Activated naive CD8-positive, alpha-beta T cell treated with anti-CD3 and anti-CD28 coated beads, Interleukin-2, amount 50 U/mL, for 16 hours (primary cell): ENCODE data around the gene MYLK.
"Not testable (repeated sequence)": the region's sequence is repeated elsewhere in the genome, so short reads cannot be mapped to it uniquely, and the experiment has no call there.

Experiments used
- DNase-seq: peaks from one replicate; pipeline ENCODE4 v3.0.0-alpha.2; 2020; ENCODE audit warnings: low read depth, low spot score

MYLK gene

DNA sequence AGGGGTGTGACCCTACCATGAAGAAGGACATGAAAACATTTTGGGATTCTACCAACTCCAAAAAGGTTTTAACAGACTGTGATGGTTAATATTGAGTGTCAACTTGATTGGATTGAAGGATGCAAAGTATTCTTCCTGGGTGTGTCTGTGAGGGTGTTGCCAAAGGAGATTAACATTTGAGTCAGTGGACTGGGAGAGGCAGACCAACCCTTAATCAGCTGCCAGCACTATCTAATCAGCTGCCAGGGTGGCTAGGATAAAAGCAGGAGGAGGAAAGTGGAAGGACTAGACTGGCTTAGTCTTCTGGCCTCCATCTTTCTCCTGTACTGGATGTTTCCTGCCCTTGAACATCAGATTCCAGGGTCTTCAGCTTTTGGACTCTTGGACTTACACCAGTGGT lies 283.3 kb downstream of the MYLK start:
- DNase-seq = not testable (repeated sequence)

DNA sequence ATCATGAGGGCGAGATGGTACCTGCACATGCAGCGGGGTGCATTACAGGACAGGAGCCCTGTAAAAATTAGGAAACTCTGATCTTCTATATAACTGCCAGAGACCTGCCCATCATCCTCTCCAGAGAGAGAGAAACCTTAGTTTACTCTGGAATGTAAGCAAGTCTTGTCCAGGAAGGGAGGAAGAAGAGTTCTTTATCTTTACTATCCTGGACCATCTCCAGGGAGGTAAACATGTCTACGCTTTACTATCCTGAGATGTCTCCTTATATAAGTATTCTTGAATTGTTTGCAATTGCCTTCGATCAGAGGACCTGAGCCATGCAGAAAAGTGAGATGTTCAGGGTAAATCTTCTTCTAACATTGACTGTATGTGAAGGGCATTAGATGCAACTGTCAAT lies 286.6 kb downstream of the MYLK start:
- no peak for DNase-seq

DNA sequence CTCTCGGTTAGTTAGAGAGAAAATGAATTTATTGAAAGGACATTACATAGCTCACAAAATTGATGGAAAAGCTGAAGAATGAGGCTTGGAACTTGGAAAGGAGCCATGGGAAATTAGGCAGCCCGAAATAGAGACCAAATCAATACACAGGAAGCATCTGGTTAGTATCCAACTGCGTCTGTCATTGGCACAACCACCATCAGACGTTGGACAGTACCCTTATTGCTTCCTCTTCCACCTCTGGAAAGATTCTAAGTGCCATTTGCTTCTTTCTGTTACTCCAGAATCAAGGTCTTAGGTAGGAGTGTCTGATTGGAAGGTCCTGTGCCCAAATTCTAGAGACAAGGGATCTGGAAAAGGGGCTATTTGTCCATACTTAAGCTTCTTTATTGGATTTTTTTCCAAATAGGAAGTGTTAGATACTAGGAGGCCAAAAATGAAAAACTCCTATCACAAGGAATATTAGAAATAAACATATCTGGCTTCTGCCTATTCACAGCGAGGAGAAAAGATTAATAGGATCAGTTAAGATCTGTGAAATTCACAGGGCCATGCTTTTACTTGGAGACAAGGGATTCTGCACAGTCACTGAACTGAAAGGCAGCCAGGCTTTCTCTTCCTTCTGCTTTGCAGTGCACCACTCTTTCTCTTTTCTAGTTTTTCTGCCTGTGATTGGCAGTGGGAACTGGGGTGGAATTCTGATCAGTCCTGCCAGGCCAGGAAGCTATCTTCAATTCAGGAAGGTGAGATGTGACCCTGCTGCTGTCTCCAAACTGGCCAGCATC lies 288.5 kb downstream of the MYLK start:
- no peak for DNase-seq

DNA sequence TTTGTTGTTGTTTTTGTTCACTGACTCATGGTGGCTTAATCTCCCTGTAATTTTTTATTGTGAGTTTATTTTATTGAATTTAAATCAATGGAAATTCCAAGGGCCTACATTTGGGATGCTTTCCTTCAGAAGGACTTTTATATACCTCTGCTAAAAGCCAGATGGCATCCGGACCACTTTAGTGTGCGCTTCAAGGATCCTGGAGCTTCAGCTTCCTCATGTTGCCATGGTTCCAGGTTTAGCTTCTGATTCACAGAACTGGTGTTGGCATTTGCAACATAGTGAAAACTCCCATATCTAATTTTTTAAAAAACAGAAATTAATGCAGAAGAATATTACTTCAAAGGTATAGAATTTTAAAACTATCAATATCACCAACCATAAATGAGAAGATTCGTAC lies 290.8 kb downstream of the MYLK start:
- no peak for DNase-seq

DNA sequence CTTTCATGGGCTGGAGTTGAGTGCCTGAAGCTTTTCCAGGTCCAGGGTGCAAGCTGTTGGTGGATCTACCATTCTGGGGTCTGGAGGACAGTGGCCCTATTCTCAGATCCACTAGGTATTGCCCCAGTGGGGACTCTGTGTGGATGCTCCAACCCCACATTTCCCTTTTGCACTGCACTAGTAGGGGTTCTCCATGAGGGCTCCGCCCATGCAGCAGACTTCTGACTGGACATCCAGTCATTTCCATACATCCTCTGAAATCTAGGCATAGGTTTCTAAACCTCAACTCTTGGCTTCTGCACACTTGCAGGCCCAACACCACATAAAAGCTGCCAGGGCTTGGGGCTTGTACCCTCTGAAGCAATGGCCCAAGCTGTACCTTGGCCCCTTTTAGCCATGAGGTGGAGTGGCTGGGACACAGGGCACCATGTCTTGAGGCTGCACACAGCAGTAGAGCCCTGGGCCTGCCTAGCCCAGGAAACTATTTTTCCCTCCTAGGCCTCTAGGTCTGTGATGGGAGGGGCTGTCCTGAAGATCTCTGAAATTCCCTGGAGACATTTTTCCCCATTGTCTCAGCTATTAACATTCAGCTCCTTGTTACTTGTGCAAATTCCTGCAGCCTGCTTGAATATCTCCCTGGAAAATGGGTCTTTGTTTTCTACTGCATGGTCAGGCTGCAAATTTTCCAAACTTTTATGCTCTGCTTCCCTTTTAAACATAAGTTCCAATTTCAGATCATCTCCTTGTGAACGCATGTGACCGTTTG lies 293.3 kb downstream of the MYLK start:
- DNase-seq = no peak

DNA sequence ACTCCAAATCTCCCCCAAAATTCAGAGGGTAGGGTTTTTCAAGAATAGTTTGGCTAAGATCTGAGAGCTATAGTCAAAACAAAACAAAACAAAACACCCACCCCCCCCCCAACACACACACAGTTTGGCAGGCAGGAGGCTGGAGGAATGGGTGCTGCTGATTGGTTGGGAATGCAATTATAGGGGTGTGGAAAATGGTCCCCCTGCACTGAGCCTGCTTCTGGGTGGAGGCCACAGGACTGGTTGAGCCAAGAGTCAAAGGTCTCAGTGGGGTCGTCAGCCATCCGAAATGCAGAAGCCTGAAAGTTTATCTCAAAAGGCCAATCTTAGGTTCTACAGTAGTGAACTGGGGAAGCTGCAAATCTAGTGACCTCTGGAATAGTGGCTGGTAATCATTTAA lies 296.7 kb downstream of the MYLK start:
- no peak for DNase-seq

DNA sequence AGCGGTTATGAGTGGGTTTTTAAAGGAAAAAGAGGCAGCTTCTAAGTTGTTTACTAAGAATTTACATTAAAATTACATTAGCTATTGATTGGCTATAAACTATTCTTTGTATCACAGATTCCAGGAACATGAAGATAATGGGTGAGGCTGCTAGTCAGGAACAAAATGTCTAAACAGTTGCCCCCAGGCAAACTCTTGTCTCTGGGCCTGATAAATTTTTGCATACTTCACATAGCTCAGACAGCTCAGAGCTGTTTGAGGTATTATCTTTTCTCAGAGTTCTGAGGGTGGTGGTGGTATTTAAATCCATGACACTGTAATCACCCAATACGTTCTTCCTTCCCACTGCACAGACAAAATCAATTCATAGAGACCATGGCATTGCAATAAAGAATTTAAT lies 297.2 kb downstream of the MYLK start:
- no peak for DNase-seq

DNA sequence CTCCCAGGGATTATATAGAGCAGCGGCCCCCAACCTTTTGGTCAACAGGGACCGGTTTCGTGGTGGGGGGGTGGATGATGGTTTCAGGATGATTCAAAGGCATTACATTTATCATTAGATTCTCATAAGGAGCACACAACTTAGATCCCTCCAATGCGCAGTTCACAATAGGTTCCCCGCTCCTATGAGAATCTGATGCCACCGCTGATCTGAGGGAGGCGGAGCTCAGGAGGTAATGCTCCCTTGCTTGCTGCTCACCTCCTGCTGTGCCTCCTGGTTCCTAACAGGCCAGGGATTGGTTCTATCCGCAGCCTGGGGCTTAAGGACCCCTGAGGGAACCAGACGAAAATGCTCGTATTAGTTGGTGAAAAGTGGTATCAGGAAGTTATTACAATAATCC lies 298.0 kb downstream of the MYLK start:
- DNase-seq = no peak

DNA sequence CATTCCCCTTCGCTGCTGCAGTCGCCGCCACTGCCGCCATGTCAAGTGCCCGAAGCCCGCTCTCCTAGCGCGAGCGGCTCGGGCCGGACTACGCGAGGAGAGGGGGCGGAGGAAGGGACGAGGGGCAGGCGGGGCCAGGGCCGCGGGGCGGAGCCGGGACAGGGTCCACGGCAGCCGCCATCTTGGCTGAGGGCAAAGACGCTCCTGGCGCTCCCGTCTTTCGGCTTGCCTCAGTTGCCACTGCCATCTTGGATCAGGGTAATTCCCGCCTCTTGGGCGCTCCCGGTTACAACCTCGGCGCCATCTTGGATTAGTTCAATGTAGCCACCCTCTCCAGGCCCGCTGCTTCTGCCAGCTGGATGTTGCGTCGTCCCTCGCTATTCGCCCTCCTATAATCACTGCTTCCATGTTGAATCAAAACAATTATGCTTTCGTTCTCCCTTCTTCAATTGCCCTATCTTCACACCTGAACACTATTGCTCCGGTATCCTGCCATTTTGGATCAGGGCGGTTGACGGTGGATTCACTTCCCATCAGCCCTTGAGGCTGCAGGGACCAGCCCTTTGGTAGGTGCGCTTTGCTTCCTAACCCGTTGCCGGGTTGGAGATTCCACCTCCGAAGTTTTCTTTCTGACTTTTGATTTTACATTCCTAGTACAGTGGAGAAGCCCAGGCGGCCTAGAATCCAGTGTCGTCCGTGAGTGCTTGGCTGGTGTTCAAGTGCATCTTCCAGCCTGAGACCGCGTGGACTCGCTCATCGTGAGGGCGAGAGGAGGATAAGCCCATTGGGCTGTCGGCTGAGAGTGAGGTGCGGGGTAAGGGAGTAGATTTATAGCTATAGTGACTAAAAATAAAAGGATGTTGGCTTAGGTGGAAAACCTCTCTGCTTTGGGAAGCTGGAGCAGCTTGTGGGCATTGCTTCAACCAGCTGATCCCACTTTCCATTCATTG lies 298.9 kb downstream of the MYLK start, which contains the start of gene HACD2:
Gene HACD2 (minus strand): TSS at position 66 of the 950 bp plus-strand sequence. CDS start 26 bp downstream, at position 40.
- DNase-seq = peak; percentile 85

DNA sequence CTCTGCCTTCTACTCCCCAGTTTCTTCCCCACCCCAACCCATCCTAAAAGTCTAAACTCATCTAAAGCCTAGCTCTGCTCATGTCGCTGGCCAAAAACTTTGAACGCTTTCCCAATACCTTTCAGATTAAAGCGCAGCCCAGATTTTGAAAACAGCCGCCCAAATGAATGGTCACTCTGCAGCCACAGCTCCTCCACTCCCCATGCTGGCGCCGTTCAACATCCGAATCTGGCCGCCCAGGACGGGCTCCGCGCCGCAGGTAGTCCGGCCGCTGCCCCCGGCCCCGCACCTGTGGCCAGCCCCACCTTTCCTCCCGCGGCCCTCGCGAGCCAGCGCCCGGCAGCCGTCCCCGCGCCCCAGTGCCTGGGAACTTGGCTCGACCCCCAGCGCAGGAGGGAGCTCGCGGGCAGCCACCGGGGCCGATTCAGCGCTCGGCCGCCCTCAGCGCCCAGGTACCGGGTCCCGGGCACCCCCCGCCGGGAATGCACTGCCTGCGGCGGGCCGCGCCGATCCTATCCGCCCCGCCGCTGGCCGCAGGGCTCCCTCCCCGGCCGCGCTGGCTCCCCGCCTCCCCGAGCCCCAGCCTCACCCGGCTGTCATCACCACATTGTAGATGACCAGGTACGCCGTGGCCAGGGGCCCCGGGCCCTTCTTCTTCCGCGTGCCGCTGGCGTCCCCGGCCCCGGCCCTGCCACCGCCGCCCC lies 299.7 kb downstream of the MYLK start:
- DNase-seq = no peak

DNA sequence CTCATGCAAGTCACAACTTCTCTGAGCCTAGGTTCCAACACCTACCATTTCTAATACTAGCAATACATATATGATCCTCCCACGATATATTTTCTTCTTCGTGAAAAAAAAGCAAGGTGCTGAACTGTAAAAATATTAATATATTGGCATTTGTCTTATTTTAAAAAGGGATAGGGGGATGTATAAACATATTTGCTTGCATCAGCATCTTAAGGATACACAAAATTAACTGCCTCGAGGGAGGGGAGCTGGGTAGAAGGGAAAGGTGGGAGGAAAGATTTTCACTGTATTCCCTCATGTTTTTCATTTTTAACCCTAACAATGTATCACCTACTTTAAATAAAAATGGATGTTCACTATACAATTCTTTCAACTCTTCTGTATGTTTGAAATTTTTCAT lies 300.6 kb downstream of the MYLK start:
- no peak for DNase-seq

DNA sequence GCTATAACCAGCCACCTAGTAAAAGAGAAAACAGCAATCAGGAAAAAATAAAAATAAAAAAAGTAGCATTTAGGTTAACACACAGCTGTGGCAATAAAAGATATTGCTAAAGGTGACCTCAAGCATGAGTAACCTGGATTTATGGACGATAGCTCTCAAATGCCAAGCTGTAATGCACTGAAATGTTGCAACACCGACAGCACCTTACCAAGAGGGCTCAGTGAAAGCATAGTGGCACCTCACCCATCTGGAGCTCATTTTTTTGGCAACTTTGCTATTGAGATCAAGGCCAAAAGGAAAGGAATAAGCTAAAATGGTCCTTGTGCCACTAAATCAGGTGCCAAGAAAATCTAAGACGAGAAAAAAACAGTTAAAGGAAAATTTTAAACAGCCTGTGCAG lies 301.8 kb downstream of the MYLK start:
- DNase-seq = no peak

DNA sequence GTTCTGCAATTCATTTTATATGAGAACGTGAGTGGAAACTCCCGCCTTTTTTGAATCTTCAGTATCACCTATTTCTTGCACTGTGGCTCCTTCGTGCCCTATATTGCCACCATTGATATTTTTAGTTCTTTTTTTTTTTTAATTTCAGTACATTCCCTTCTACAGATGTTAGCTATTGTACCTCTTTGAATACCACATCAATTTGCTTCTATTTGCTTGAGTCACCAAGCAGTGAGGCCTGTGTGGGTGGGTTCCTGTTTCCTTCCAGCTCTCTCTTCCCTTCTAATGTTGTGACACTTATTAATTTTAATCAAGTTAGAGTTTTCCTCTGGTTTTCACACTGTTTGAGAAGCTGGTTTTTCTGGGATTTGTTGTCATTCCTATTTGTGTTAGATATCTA lies 308.0 kb downstream of the MYLK start:
- DNase-seq = no peak

DNA sequence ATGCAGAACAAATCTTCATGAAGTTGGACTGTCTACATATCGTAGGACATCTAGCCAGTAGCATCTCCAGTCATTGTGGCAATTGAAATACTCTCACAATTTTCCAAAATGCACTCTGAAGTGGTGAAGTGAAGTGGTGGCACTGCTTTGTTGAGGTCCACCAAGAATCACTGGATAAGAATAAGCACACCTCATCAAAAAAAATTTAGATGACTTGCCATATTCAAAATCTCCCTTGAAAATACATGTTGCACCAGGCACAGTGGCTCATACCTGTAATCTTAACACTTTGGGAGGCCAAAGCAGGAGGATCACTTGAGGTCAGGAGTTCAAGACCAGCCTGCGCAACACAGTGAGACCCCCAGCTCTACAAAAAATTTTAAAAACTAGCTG lies 312.2 kb downstream of the MYLK start:
- DNase-seq = no peak

DNA sequence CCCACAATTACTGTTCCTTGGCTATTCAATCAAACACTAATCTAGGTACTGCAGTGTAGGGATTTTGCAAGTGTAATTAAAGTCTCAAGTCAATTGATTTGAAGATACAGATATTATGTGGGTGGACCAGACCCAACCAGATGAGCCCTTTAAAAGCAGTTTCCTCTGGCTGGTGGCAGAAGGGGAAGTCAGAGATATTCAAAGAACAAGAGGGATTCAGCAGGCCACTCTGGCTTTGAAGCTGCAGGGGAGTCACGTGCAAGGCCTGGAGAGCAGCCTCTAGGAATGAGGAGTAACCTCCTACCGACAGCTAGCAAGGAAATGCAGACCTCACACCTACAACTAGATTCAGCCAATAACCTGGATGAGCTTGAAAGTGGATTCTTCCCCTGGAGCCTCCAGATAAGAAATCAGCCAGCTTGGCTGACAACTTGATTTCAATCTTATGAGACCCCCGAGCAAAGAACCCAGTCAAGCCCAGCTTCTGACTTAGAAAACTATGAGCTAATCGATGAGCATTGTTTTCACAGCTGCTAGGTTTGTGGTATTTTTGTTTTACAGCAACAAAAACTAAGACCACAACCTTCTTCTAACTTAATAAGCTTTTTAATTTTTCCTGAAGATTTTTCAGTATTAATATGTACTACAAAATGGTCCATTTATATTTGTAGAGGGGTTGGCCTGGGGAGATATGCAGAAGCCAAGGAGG lies 312.7 kb downstream of the MYLK start:
- no peak for DNase-seq

DNA sequence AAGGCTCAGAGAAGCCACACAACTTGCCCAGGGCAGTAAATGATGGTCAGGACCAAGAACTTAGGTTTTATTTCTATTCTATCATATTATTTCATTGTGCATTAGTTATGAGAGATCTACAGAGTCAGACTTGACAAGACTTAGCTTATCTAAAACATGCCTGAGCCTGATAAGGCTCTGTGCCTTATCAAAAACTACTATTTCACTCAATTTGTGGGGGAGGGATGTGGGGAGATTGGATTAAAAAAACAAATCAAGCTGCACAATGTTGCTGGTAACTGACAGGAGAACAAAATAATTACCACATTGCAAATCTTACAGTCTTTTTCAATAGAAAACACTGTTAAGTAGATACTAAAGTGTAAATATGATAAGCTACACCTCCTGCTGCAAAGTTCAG lies 315.3 kb downstream of the MYLK start:
- DNase-seq = no peak

DNA sequence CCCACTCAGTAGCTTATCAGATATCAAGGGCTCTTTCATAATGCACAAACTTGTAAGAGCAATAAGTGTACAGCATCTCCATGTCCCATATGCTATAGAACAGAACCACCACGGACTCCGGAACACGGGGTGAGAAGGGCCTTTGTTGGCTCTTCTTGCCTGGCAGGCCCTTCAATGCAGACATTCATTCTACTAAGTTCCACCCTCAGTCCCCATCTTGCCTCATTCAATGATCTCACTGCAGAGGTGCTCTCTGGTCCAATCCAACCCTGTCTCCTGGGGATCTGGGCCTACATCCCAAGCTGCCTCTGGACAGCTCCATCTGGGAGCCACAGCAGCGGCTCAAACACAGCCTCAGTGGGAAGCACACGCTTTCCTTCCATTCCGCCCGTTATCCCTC lies 316.1 kb downstream of the MYLK start:
- no peak for DNase-seq

DNA sequence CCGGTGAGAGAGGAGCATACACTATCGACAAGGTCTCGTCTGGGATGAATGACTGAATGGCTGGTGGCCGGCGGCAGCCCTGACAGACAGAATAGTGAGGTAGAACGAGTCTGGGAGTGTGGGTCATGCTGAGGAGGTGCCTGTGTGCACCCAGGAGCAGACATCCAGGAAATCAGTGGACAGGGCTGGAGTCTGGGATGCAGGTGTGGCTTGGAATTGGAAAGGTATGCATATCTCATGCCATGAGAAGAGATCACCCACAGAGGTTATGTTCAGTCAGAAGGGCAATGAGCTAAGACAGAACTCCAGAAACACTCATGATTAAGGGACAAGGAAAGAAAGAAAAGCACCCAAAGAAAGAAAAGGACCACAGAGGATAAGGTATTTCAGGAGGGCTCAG lies 320.1 kb downstream of the MYLK start:
- no peak for DNase-seq

DNA sequence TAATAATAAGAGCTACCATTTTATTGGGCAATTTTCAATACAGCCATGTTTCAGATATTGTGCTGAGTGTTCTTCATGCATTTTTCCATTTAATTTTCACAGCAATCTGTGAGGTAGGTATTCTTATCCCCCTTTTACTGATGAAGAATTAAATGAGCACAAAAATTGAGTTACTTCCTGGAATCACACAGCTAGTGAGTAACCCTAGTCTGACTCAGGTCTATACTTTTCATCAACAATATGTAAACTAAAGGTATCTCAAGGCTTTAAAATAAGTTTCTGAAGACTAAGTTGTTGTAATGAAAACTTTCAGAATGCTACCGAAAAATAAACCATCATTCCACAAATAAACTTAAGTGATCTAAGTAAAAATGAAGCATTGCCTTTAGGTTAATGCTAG lies 321.6 kb downstream of the MYLK start:
- no peak for DNase-seq

DNA sequence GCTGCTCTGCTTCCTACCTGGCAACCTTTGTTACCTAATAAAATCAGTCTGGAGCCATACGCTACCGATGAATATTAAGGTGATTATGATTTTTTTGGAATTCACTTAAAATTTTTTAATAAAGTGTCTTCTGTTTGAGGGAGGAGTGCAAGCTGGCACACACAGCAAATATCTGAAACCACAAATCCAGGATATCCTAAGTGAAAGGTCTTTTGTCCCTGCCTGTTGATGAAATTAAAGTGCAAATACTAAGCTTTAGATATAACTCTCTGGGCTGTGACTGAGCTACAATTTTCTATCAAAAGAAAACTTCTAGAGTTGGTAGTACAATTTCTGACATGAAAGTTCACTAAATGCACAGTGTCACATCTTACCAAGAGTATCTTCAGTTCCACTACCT lies 322.9 kb downstream of the MYLK start:
- no peak for DNase-seq
